PC-9 (cell line): ENCODE data around the gene SMIM38.

Experiments
- CTCF ChIP-seq: fragments of 200-600 bp; sonication (generic); conservative IDR thresholded peaks from 2 replicates; pipeline ENCODE4 v1.6.1; 2017; ENCODE audit warnings: mixed run types, antibody characterized with exemption, mild to moderate bottlenecking, moderate library complexity
- EZH2 ChIP-seq: fragments of 200-600 bp; sonication (generic); IDR thresholded peaks from 2 replicates; pipeline ENCODE4 v1.8.0; 2017; ENCODE audit warnings: antibody characterized with exemption, low read depth

- no peak for TF ChIP-seq CTCF
- TF ChIP-seq EZH2, result no peak
Measured at GRCh38 chr11:69125861-69126260, 29.9 kb upstream of the SMIM38 start.
